OCI-LY7 (cell line): ENCODE results near the gene NRCAM.

Source experiments
- CTCF ChIP-seq: fragments of 200-600 bp; sonication (generic); conservative IDR thresholded peaks from 2 replicates; pipeline ENCODE4 v1.5.1; 2014; ENCODE audit warnings: mild to moderate bottlenecking, antibody characterized with exemption, low read length, moderate library complexity, mixed read lengths
- EZH2phosphoT487 ChIP-seq: fragments of 200-600 bp; sonication (generic); IDR thresholded peaks from 2 replicates; pipeline ENCODE4 v1.6.1; 2018; ENCODE audit warnings: low read depth, borderline replicate concordance, mild to moderate bottlenecking, mixed run types, antibody characterized with exemption, low read length, moderate library complexity, mixed read lengths

- TF ChIP-seq CTCF, result peak; percentile 71
- no peak for TF ChIP-seq EZH2phosphoT487
Observed at GRCh38 chr7:108384716-108385483, 71.3 kb downstream of the NRCAM start.
